GM12875 (cell line): ENCODE measurements around the gene PRKAG2.

Source experiments
- H3K4me3 ChIP-seq: one replicate; pipeline ENCODE4 v1.5.1; 2011; ENCODE audit warnings: low read depth, low read length, control low read depth
- TF ChIP-seq, protein P1 (sequence below): IDR thresholded peaks from 2 replicates; pipeline ENCODE4 v1.5.1; 2011; ENCODE audit warnings: low read depth, mild to moderate bottlenecking, control low read depth, inconsistent platforms, low read length, moderate library complexity, borderline replicate concordance; ENCODE audit not compliant: insufficient read depth

PRKAG2 gene

DNA sequence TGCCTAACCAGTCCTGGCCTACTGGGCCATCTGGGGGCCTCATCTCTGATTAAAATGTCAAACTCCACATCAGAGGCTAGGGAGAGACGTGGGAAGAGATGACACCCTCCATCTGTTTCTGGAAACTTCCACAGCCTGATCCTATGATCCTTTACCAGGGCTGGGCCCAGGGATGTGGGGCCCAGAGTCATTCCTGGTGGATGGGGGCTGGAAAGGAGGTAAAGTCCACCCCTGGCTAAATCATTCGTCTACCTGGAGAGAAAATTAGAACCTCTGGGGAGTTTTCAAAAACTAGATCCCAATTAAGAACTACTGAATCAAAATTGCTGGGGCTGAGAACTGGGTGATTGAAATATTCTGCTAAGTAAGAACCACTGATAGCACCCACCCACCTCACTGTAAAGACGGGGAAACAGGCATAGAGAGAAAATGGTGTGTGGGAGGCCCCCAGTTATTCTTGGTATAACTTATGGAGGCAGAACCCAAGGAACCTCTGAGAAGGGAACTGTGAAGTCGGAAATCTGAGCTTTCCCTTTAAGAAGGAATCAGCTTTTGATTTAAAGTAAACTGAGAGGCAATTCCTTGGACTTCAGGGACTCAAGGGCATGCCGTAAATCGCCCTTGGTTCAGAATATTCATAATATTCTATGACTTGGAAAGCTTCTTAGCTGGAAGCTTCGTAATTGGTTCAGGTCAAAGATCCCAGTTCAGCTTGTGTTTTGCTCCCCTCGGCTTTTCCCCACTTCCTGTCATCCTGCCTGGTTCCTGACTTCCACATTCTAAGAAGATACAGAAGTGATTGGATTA lies 53.1 kb downstream of the PRKAG2 start:
- H3K4me3 ChIP-seq = no peak overlapping the region
- TF ChIP-seq, protein P1, sequence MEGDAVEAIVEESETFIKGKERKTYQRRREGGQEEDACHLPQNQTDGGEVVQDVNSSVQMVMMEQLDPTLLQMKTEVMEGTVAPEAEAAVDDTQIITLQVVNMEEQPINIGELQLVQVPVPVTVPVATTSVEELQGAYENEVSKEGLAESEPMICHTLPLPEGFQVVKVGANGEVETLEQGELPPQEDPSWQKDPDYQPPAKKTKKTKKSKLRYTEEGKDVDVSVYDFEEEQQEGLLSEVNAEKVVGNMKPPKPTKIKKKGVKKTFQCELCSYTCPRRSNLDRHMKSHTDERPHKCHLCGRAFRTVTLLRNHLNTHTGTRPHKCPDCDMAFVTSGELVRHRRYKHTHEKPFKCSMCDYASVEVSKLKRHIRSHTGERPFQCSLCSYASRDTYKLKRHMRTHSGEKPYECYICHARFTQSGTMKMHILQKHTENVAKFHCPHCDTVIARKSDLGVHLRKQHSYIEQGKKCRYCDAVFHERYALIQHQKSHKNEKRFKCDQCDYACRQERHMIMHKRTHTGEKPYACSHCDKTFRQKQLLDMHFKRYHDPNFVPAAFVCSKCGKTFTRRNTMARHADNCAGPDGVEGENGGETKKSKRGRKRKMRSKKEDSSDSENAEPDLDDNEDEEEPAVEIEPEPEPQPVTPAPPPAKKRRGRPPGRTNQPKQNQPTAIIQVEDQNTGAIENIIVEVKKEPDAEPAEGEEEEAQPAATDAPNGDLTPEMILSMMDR = no peak

DNA sequence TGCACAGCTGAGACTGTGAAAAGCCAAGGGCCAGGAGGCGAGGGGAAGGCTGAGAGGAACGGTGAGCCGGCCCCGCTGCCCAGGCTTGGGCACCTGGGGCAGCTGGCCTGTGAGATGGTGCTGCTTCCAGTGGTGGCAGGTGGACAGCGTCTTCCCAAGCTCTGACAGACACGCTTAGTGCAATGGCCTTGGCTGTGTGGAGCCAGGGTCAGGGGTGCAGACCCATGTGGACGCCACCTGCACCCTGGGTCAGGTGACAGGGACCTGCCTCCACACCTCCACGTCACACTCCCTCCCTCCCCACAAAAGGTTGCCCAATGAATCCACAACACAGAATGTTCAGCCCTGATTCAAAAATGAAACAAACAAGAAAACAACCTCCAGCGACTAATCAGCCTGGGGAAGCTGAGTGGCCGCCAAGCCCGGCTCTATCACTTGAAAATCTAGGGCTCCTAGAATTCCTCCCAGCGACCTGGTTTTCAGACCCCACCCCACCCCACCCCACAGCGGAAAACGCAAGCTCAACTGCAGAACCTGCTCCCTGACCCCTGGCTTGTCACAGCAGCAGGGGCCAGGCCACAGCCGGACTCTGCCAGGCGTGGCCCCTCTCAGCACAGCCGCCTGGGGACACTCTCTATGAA lies 54.3 kb downstream of the PRKAG2 start:
- H3K4me3 ChIP-seq = no peak overlapping the region
- TF ChIP-seq, protein P1 = no peak

DNA sequence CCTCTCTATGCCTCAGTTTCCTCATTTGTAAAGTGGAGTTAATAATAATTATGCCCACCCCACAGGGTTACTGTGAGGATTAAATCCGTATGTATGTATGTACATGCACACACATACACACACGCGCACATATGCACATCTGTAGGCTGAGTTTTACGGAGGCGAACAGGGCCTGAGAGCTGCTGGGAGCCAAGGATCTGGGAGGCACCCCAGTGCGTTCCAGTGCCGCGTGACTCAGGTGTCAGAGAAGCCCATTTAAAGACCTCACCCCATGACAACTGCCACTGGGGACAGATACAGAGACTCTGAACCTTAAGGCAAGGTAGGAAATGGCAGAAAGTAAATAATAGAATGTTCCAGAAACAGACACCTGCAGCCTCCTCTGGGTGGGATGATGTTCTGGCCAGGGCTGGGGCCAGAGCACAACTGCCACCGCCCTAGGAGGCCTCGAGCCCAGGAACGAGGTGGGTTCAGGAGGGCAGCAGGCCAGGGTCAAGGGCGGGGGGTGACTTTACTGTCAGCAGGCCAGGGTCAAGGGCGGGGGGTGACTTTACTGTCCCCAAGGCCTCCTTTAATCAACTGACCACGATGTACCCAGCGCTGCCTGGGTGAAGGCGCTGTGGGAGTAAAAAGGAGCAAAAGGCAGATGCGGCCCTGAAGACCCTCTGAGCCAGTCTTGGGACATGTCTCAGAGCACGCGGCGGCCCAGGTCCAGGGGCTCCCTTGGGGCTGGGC lies 54.9 kb downstream of the PRKAG2 start:
- TF ChIP-seq, protein P1 = no peak

DNA sequence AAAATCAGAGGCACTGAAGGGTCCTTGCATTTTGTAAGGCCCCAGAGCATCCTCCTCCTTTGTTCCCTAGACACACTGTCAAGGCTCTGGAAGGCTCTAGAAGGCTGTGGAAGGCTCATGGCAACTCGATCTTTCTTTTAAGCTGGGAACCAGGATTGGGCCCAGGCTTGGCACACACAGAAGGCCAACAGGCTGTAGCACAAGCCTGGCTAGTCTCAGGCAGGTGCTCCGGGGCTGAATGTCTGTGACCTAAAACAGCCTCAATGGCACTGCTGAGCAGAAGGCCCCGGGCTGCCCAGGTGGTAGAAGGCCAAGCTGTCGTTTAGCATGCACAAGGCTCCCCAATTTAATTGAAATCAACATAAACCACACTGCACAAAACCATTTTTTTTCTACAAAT lies 55.7 kb downstream of the PRKAG2 start:
- TF ChIP-seq, protein P1 = no peak
- no peak overlapping the region for H3K4me3 ChIP-seq

More for the DNA sequence above, 54.9 kb downstream of the PRKAG2 start:
- H3K4me3 ChIP-seq = no peak overlapping the region

DNA sequence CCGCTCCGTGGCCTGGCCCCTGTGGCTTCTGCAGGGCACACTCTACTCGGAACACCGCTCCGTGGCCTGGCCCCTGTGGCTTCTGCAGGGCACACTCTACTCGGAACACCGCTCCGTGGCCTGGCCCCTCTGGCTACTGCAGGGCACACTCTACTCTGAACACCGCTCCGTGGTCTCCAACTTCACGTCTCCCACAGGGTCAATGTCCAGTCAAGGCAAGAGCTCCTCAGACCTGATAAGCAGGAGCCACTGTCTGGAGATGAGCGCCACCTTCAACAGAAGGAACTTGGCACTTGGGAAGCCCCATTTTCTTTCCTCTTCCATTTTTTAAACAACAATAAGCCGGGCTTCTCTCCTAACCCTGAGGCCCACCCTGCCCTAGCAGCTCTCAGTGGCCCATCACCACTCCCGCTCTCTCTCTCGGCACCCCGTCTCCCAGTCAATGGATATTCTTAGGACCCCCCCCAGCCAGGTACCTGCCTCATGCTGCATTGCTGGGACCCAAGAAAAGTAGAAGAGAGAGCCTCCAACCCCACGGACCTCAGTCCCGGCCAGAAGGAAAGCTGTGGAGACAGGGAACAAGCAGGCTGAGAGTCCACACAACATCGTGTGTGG lies 56.3 kb downstream of the PRKAG2 start:
- no peak overlapping the region for H3K4me3 ChIP-seq

DNA sequence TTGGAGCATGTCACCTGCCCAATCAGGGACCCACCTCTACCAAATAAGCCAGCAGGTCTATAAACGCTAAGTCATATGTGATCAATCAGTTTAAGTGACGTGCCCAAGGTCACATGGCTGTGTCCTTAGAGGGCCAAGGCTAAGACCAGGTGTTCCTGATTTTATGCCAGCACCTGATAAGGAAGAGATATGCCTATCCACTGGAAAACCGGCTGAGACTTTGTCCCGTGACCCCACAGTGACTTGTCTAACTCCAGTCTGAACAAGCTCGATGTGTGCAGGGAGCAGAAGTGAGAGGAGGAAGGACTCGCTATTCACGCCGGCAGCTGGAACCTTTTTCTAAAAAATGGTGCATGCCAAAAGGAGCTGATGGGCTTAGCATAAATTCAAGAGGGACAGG lies 57.0 kb downstream of the PRKAG2 start:
- no peak overlapping the region for H3K4me3 ChIP-seq
- TF ChIP-seq, protein P1 = no peak

More for the DNA sequence above, 56.3 kb downstream of the PRKAG2 start:
- TF ChIP-seq, protein P1 = no peak
